CD4-positive, alpha-beta T cell treated with Interleukin-15 for 4 hours (primary cell): Measurements from ENCODE around the gene SPOCK1.

Experiments used
- DNase-seq: peaks from one replicate; pipeline ENCODE4 v3.0.0-alpha.2; 2020; ENCODE audit warnings: low spot score

SPOCK1 gene

GRCh38 chr5:137070521-137070920, 428.6 kb downstream of the SPOCK1 start:
- DNase-seq, result no peak

- no peak for DNase-seq
These were observed 429.8 kb downstream of the SPOCK1 start for GRCh38 chr5:137069358-137069757.

DNA sequence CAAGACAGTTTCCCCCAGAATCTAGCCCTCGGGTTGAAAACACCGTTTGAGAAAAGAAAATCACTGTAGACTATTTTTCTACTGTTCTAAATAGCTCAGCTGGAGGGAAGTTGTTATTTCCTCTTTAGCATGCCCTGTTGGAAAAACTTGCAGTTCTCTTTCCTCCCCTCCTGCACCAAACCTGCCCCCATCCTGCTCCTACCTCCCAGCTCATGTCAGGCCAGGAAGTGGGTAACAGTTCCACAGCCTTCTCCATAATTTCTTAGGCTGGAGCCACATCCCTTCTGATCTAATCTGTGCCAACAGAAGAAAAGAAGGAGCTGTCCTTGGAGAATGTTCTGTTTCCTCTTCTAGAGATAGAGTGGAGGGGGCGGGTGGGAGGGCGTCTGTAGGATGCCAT, 437.7 kb downstream of the SPOCK1 start:
- no peak for DNase-seq

DNA sequence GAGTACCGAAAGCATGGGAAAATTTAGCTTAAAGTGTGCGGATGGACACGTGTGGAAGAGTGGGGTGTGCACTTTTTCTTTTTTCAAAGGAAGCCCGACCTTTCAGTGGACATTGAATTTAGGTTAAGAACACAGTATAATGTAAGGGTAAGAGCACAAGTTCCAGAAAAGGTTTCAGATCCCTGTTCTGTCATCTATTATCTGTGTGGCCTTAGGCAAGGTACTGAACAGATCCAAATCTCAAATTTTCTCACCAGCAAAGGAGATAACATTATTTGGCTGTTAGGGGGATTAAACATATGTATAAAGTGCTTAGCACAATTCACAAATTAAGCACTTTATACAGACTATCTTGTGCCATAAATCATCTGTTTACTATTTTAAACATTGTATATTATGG, 441.0 kb downstream of the SPOCK1 start:
- no peak for DNase-seq

- no peak for DNase-seq
These were observed 442.4 kb downstream of the SPOCK1 start for GRCh38 chr5:137056676-137057075.

GRCh38 chr5:137055271-137055872, 443.8 kb downstream of the SPOCK1 start:
- no peak for DNase-seq

GRCh38 chr5:137054792-137055191, 444.3 kb downstream of the SPOCK1 start:
- no peak for DNase-seq

DNA sequence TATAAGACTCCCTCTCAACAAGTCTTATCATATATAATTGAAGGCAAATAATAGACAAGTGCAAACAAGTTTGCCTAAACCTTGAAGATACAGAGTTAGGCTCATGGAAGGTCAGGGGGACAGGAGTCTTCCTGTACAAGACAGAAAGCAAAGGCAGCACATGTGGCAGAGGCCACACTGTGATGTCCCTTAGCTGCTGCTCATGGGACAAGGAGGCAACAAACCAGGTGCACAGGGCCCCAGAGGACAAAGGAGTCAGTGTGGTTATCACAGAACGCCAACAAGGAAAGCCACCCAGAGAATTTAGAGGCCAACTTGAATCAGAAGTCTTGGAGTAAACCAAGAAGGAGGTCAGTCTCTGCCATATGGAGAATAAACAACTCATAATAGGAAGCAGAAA, 444.8 kb downstream of the SPOCK1 start:
- no peak for DNase-seq

GRCh38 chr5:137051161-137051560, 448.0 kb downstream of the SPOCK1 start:
- DNase-seq, result no peak

GRCh38 chr5:137040641-137041340, 458.3 kb downstream of the SPOCK1 start:
- DNase-seq, result no peak

- no peak for DNase-seq
These were observed 459.1 kb downstream of the SPOCK1 start for GRCh38 chr5:137040024-137040423.

DNA sequence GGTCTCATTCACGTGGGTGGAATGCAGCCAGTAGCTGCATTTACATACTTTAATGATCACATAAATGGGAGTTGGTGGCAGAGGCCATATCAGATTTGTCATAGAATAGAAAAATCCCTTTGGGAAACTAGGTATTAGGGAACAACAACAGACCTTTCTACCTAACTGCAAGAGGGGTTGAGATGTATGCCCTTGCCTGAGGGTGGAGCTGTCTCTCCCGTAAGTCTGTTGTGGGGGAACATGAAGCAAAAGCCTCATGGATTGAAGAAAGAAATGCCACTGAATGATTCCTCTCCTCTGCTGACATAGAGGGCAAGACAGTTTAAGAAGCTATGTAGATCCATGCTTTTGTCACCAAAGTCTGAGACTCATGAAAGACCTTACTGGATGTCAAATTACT, 461.3 kb downstream of the SPOCK1 start:
- DNase-seq, result no peak

- no peak for DNase-seq
These were observed 462.5 kb downstream of the SPOCK1 start for GRCh38 chr5:137036640-137037039.

- no peak for DNase-seq
These were observed 463.6 kb downstream of the SPOCK1 start for GRCh38 chr5:137035480-137035878.

GRCh38 chr5:137034764-137035479, 464.2 kb downstream of the SPOCK1 start:
- no peak for DNase-seq

DNA sequence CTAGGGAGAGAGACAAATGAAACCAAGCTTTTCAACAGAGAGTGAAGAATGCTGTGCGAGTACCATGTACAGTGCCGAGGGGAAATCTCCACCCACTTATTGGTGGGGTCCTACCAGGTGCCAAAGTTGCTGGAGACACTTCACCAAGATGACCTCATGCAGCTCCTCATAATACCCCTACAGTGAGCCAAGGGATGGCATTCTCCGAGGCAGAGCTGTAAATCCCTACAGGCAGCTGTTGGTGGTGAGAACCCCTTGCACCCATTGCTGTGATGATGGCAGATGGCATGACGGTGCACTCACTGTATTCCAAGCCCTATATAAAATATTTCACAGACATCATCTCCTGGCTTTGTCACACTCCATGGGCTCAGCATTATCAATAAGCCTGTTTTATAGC, 464.9 kb downstream of the SPOCK1 start:
- DNase-seq, result no peak

DNA sequence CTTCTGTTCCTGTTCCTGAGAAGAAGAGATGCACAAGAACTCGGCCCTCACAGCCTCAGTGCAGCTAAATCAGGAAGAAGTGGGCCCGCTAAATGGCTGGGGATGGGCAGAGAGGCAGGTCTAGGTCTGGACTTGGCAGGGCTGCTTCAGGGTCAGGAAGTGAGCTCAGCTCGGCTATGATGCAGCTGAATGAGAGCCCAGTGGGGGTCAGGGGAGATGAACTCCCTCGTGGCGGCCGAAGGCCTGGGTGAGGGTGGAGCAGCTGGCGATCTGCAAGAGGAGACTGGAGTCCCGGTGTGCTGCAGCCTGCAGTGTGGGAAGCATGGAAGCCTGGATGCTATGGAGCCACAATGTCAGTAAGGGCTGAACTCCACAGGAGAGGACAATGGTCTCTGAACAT, 466.2 kb downstream of the SPOCK1 start:
- DNase-seq, result no peak

- DNase-seq, result no peak
These were observed 471.4 kb downstream of the SPOCK1 start for GRCh38 chr5:137027758-137028157.

DNA sequence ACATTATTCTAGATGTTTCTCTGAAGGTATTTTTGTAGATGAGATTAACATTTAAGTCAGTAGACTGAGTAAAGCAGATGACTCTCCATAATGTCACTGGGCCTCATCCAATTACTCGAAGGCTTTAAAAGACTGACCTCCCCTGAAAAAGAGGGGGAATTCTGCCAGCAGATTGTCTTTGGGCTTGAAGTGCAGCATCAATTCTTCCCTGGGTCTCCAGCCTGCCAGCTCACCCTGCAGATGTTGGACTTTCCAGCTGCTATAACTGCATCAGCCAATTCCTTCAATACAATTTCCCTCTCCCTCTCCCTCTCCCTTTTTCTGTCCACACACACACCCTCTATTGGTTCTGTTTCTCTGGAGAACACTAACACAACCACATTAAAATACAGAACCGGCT, 472.8 kb downstream of the SPOCK1 start:
- no peak for DNase-seq

GRCh38 chr5:137024044-137024443, 475.1 kb downstream of the SPOCK1 start:
- DNase-seq, result no peak

DNA sequence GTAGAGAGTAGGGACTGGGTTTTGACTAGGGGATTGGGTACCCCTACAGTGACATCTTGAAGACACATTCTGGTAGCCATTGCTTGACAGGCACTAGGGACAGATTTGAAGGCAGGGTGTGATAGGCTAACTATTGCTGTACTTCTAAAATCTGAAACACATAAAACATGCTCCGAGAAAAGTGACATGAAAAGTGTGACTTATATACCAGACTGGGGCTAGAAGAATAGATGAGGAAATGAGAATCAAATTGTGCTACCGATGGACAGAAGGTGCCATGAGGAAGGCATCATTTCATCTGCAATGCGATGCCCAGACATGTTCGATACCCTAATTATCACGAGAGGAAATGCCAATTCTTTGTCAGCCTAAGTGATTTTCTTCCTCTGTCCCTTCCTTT, 475.8 kb downstream of the SPOCK1 start:
- DNase-seq, result no peak

DNA sequence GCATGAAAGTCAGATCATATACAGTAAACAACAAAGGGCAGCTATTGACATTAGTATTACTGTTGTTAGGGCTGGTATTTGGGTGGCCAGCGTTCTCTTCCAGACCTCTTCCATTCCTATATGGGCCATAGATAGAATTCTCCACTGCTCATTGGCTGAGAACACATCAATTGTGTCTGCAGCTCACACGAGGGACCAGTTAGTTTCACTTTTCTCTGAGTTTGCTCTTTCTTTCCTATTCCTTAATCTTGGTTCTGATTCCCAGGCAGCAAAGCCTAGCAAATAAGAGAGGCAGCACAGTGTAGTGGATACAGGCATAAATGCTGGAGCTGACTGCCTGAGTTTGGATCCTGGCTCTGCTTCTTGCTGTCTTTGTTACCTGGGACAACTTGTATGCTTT, 476.4 kb downstream of the SPOCK1 start:
- no peak for DNase-seq

DNA sequence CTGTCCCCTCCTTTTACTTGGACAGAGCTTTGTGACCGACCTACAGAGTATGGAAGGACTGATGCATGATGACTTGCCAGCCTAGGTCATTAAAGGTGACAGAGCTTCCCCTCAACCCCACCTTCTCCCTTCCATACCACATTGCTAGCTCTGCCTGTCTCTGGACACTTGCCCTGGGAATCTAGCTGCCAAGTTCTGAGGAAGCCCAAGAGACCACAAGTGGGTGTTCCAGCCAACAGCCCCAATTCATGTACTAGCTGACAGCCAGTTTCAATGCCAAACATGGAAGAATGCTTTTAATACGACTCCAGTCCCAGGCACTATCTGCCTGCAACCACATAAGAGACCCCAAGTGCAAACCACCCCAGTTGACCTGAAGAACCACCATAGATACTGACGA, 477.1 kb downstream of the SPOCK1 start:
- no peak for DNase-seq
